Transverse colon (tissue), 4 donors: Measurements from ENCODE around the gene GRK3. TPM values are rescaled to one million over a fixed set of nuclear protein-coding genes. Genes with fewer than 3 reads are reported as not detected.

Source experiments
- DNase-seq: peaks from one replicate; pipeline ENCODE4 v3.0.0-alpha.2; 2019
- H3K27ac ChIP-seq, 4 donors: fragments of 200-600 bp; sonication (generic); 2 replicates each; pipeline ENCODE4 v1.5.1; 2016 to 2018; ENCODE audit warnings: inconsistent platforms in 4 of 4
- H3K27me3 ChIP-seq: fragments of 200-600 bp; sonication (generic); 2 replicates; pipeline ENCODE4 v1.5.1; 2017; ENCODE audit warnings: inconsistent platforms
- H3K36me3 ChIP-seq, 4 donors: fragments of 200-600 bp; sonication (generic); 2 replicates each; pipeline ENCODE4 v1.5.1; 2017 to 2019; ENCODE audit warnings: inconsistent platforms in 4 of 4
- H3K4me1 ChIP-seq, 4 donors: fragments of 200-600 bp; sonication (generic); 2 replicates each; pipeline ENCODE4 v1.5.1; 2017 to 2020; ENCODE audit warnings: inconsistent platforms in 4 of 4
- H3K4me3 ChIP-seq, 4 donors: fragments of 200-600 bp; sonication (generic); 1 replicate in 1 of 4; 2 replicates in 3 of 4; pipeline versions ENCODE4 v1.5.1 to v1.6.1; 2017 to 2019; ENCODE audit warnings: inconsistent platforms in 4 of 4
- H3K9me3 ChIP-seq, 2 donors: fragments of 200-600 bp; sonication (generic); 2 replicates each; pipeline ENCODE4 v1.5.1; 2017 to 2019; ENCODE audit warnings: inconsistent platforms in 2 of 2
- EP300 ChIP-seq: sonication (generic); formaldehyde crosslinking; IDR thresholded peaks from one replicate; pipeline ENCODE4 v1.6.1; 2017; ENCODE audit warnings: antibody characterized with exemption, low read depth
- POLR2A ChIP-seq: fragments of 450-650 bp; IDR thresholded peaks from one replicate; pipeline ENCODE4 v1.6.1; 2016; ENCODE audit warnings: antibody characterized with exemption, mild to moderate bottlenecking, moderate library complexity
- POLR2AphosphoS5 ChIP-seq, 3 donors: sonication (generic); formaldehyde crosslinking; IDR thresholded peaks; one replicate each; pipeline ENCODE4 v1.6.1; 2016; ENCODE audit warnings: antibody characterized with exemption in 3 of 3
- WGBS, 2 donors: methylation state at CpG; one replicate each; pipeline ENCODE4 v1.1.5; 2018; ENCODE audit warnings: low coverage in 1 of 2; 5-methylcytosine and 5-hydroxymethylcytosine counted together
- in situ Hi-C, 4 donors: fragments of 200-750 bp; cut with MboI; loops; one replicate each; pipeline versions ENCODE4 v1.15.0 to v1.15.1; 2017; ENCODE audit warnings: low sequenced_read_pairs in 3 of 4, low pct_ligation_motif_present in 1 of 4, low pct_unique_long_range_greater_than_20kb in 1 of 4
- intact Hi-C: fragments of 100-400 bp; cut with DNase I; formaldehyde crosslinking; loops from one replicate; pipeline ENCODE4 v1.15.1; 2023; ENCODE audit warnings: low total_unique reads
- total RNA-seq, 4 donors: library from RNA; depleted of rRNA; stranded (reverse); fragments of >200 nt; gene quantifications; one replicate each; pipeline ENCODE4 v1.1.0, GENCODE V29; 2016
- TF ChIP-seq, protein P1 (sequence below), 5 experiments: fragments of 200-600 bp in 3 of 5; fragments of 450-650 bp in 2 of 5; sonication (generic) in 3 of 5; IDR thresholded peaks; 1 replicate in 2 of 5; 2 replicates in 3 of 5; pipeline ENCODE4 v1.5.1; 2016 to 2017; ENCODE audit warnings: antibody characterized with exemption in 5 of 5, inconsistent platforms in 3 of 5, mild to moderate bottlenecking in 2 of 5, moderate library complexity in 1 of 5

Gene GRK3
- total RNA-seq, 4 donors from 2014 or later = 1.6 to 7.9 (median 4.2) TPM

DNA sequence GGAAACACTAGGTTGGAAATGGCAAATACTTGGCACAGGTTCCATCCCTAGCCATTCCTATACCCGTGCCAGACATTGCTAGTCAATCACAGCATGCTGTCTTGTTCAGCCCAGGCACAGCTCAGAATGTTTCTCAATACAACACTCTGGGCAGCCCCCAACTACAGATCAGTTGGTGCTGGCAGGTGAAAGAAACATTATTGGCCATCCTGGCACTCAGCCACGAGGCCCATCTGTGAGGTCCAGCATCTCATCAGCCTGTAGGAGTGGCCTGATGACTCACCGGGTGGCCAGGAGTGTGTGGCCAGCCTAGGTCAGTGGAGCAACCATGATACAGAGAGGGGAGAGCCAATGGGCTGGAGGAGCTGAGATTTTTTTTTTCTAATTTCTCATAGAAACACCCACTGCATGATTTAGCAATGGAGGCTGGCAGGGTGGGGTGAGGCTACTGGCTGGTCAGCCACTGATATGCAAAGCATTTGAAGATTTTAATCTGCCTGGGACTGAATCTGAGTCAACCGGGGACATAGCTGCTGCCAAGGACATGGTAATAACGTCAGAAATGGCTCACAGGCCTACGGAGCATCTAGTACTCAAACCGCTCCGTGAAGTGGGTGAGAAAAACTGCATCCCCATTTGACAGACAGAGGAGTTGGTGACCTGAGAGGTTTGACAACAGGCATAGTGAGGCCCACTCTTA is 182.9 kb downstream of the GRK3 start:
- no peaks in the 10 kb centered on the region for H3K9me3 ChIP-seq
- WGBS, 2 donors = 59% methylated on average over 8 of the region's 8 CpGs; no CpG with 5 or more reads in 1 of the 2 donors
- no peak overlapping the region for H3K4me3 ChIP-seq
- no peaks in the 10 kb centered on the region for H3K36me3 ChIP-seq
- peak; percentile 56 for DNase-seq
- intact Hi-C loops = no loop called here
- TF ChIP-seq POLR2A (no peak), EP300 (no peak)
- TF ChIP-seq, protein P1, sequence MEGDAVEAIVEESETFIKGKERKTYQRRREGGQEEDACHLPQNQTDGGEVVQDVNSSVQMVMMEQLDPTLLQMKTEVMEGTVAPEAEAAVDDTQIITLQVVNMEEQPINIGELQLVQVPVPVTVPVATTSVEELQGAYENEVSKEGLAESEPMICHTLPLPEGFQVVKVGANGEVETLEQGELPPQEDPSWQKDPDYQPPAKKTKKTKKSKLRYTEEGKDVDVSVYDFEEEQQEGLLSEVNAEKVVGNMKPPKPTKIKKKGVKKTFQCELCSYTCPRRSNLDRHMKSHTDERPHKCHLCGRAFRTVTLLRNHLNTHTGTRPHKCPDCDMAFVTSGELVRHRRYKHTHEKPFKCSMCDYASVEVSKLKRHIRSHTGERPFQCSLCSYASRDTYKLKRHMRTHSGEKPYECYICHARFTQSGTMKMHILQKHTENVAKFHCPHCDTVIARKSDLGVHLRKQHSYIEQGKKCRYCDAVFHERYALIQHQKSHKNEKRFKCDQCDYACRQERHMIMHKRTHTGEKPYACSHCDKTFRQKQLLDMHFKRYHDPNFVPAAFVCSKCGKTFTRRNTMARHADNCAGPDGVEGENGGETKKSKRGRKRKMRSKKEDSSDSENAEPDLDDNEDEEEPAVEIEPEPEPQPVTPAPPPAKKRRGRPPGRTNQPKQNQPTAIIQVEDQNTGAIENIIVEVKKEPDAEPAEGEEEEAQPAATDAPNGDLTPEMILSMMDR (IDR thresholded peaks at IDR 0.05) = no peak
- no peaks in the 10 kb centered on the region for H3K27me3 ChIP-seq
- in situ Hi-C loops = no loop called here
- peak overlapping the region in 1 of 4 donors; percentile 23 for H3K27ac ChIP-seq
- H3K4me1 ChIP-seq = peaks cover 0 to 18% (median 0%) of the 10 kb centered on the region in 4 donors

DNA sequence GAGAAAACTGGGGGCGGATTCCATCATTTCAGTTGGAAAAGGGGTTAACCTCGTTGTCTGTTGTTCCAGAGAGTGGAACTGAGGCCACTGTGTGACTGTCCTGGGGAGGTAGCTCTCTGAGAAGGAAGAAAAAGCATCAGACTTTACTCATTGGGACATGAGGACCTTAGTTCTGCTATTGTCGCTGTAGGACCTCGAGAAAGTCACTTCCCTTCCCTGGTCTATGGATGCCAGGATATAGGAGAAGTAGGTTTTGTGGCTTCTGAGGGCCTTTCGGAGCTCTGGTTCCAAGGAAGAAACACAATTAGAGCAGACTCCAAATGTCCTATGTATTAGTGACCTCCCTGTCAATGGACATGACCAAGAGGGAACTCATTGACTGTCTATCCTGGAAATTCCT is 183.7 kb downstream of the GRK3 start:
- Histone ChIP-seq H3K9me3 (no peaks in the 10 kb centered on the region), H3K4me3 (no peak overlapping the region), H3K27me3 (no peaks in the 10 kb centered on the region), H3K27ac (peak overlapping the region in 2 of 4 donors; percentile 23 to 30), H3K36me3 (no peaks in the 10 kb centered on the region), H3K4me1 (peaks cover 0 to 18% (median 0%) of the 10 kb centered on the region in 4 donors)
- 78% methylated on average over 5 of the region's 5 CpGs; no CpG with 5 or more reads in 1 of the 2 donors for WGBS, 2 donors
- in situ Hi-C loops = no loop called here
- TF ChIP-seq, protein P1 (IDR thresholded peaks at IDR 0.05) = no peak
- no peak for TF ChIP-seq EP300
- no peak for TF ChIP-seq POLR2A
- no peak for TF ChIP-seq POLR2AphosphoS5 (IDR thresholded peaks at IDR 0.05)
- intact Hi-C loops = no loop called here
- DNase-seq = no peak

DNA sequence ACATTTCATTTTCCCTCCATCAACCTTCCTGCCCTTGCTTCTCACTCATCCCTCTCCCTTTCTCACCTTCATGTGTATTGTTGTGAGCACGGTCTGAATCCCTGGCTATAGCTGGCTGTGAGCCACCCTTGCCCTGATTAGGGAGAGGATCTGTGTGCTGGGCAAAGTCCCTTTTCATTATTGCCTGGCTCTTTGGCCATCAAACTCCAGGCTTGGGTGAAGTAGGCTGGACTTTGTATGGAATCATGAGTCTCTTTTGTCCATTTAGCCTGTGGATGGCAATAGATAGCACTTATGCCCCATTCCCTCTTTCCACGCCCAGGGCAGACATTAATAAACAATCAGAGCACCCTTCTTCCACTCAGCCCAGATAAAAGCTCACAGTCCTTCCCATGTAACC is 184.2 kb downstream of the GRK3 start:
- Histone ChIP-seq H3K9me3 (no peaks in the 10 kb centered on the region), H3K36me3 (no peaks in the 10 kb centered on the region), H3K4me1 (peaks cover 0 to 18% (median 0%) of the 10 kb centered on the region in 4 donors), H3K4me3 (no peak overlapping the region), H3K27ac (peak overlapping the region in 2 of 4 donors; percentile 34 to 47), H3K27me3 (no peaks in the 10 kb centered on the region)
- in situ Hi-C loops = no loop called here
- TF ChIP-seq POLR2AphosphoS5 (IDR thresholded peaks at IDR 0.05) = peak in 1 of 3 donors; percentile 34
- no peak for TF ChIP-seq EP300
- intact Hi-C loops = no loop called here
- DNase-seq = peak; percentile 69
- 17 to 33% methylated on average over 1 to 2 of the region's 2 CpGs for WGBS, 2 donors

DNA sequence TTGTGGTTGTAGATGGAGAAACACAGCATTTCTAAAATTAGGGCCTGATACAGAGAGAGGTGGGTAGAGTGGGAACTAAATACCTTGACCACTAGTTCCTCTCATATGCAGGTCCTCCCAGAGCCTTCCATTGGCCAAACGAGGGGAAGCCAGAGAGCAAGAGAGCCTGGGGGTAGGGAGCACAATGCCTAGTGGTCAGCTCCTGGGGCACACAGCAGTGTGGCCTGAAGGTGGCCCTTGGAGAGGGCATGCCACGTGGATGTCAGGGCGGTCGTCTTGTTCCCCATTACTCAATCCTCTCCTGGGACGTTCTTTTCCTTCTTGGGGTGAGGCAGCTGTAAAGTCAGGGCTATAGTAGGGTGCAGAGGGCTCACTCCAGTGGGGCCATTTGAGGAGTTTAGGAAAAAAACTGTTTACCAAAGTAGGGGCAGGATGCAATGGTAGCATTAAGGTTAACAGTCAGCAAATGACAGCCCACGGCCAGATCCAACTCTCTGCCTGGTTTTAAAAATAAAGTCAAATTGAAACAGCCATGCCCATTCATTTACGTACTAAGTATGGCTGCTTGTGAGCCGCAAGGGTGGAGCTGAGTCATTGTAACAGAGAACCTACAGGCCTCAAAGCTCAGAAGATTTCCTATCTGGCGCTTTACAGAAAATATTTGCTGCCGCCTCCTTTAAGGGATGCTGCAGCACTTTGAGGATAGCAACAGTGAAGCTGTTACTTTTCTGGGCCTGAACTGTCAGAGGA is 185.1 kb downstream of the GRK3 start:
- in situ Hi-C loops = loop anchor here in 1 of 4 donors (25.0 kb wide), 1 partner anchor 287 kb away; no protein-coding TSS in a partner anchor
- DNase-seq = no peak
- no peak overlapping the region for H3K4me3 ChIP-seq
- H3K27ac ChIP-seq = peak overlapping the region in 1 of 4 donors; percentile 47
- H3K4me1 ChIP-seq = peaks cover 0 to 18% (median 0%) of the 10 kb centered on the region in 4 donors
- no peak for TF ChIP-seq POLR2AphosphoS5 (IDR thresholded peaks at IDR 0.05)
- TF ChIP-seq POLR2A = no peak
- TF ChIP-seq, protein P1 (IDR thresholded peaks at IDR 0.05) = no peak
- TF ChIP-seq EP300 = no peak
- intact Hi-C loops = no loop called here
- whole genome bisulfite sequencing, 2 donors = 74 to 97% methylated on average over 5 to 10 of the region's 10 CpGs
- H3K9me3 ChIP-seq = no peaks in the 10 kb centered on the region
- H3K36me3 ChIP-seq = no peaks in the 10 kb centered on the region
- H3K27me3 ChIP-seq = no peaks in the 10 kb centered on the region
